HG03342 (cell line): ENCODE results near the gene BMP8B.
"Not testable (repeated sequence)": the region's sequence is repeated elsewhere in the genome, so short reads cannot be mapped to it uniquely, and the experiment has no call there.

Experiments
- ATAC-seq: cut with Tn5 transposase; IDR thresholded peaks from one replicate; pipeline ENCODE4 v1.9.1; 2021; ENCODE audit warnings: mild to moderate bottlenecking, moderate library complexity; ENCODE audit not compliant: unreplicated experiment

Gene BMP8B

DNA sequence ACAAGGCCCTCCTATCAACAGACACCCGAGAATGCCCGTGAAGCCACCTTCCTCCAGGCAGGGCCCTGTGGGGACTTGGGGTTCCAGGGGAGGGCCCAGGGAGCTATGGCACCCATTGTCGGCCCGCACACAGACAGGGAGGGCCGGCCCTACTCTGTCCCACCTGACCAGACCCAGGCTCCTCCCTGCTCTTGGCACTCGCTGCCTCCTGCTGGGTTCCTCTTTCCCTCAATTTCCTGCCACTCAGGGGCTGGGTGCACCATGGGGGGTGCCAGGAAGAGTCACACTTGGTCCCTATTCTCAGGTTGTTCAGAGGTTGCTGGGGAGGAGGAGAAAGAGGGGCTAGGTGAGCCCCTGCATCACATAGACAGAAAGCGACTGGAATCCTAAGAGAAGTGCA is 9.5 kb downstream of the BMP8B start:
- ATAC-seq, result no peak

DNA sequence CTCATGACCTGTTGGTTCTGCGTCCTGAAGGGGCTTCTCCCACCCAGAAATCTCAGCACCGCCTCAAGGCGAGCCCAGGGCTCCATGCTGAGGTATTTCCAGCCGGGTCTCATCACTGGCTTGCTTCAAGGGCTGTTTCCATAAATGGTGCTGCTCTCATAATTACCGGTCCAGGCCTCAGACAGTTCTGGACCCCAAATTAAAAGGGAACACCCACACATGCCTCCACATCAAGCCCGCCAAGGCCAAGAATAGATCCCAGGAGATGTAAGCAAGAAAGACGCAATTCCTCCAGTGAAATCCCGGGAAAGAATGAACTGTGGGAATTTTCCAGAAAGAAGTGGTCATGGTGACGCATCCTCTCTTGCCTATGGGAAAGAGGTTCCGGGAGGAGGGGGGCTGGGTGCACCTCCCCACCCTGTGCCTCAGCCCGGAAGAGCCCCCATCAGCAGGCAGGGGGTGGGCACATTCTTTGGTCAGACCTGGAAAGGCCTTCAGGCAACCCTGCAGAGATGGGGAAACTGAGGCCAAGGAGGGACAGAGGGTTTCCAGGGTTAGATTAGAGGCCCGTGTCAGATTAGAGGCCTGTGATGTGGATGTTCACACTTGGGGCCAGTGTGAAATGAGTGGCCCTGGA is 10.1 kb downstream of the BMP8B start:
- ATAC-seq, result not testable (repeated sequence)

DNA sequence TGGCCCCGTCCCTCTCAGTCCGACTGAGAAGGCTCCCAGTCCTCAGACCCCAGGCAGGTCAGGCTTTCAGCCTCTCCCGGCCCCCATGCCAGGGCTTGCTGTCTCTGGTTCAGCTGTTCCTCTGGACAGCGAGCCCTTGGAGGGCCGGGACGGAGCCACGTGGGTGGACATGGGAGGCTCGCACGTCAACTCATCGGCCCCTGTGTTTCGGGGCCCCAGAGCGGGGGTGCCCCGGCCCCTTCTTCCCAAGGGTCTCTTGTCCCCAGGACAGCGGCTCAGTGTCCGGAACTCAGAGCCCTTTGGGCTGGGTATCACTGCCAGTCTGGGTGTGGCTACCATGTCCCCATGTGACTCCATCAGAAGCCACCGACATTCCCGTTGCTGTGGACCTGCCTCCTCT is 10.8 kb downstream of the BMP8B start:
- not testable (repeated sequence) for ATAC-seq

DNA sequence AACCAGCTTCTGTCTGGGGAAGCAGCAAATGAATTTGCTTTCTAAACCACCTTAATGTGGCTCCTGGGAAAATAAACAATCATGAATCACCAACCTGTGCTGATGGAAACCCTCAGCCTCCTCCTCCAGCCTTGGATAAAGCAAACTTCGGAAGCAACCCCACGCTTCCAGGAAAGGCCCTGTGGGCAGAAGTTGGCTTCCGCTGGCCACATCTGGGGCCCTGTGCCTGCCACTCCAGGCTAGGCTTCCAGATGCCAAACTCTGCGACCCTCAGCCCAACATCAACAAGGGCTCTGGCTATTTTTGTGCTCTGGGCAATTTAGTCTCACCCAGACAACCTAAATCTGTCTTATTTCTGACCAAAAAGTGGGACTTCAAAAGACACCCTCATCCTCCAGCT is 11.4 kb downstream of the BMP8B start:
- no peak for ATAC-seq

DNA sequence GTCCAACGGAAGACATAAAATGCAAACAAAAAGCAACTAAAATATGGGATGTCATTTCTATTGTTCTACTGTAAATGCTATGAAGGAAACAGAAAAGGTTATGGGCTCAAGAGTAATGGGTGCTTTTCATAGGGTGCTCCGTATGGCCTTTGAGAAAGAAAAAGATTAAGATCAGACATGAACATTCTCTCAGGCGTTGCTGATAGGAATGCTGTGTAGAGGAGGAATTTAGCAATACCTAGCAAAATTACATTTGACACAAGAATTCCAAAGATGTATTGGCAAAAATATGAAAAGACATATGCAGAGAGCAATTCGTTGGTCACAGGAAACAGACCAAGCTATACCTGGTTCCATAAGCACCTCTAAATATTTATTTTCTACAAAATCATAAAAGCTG is 11.8 kb downstream of the BMP8B start:
- no peak for ATAC-seq

- no peak for ATAC-seq
Measured at GRCh38 chr1:39776400-39776713, 12.3 kb downstream of the BMP8B start.

GRCh38 chr1:39775676-39776399 is 12.8 kb downstream of the BMP8B start:
- not testable (repeated sequence) for ATAC-seq

DNA sequence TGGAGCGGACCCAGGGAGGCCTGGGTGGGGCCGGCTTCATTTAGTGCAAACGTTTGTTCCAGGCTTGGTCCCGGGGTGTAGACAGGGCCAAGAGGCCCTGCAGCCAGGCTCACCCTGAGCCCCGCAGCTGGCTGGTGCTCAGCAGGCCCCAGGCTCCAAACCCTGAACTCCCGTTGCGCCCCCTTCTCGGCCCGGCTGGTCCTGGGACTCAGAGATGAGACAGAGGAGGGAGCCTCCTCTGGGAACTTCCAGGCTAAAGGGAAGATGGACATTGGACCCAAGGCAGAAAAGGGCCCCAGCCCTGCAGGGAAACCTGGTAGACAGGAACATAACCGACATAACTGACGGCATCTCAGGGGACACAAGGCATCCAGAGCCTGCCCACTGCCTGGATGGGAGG is 13.5 kb downstream of the BMP8B start:
- ATAC-seq, result not testable (repeated sequence)

DNA sequence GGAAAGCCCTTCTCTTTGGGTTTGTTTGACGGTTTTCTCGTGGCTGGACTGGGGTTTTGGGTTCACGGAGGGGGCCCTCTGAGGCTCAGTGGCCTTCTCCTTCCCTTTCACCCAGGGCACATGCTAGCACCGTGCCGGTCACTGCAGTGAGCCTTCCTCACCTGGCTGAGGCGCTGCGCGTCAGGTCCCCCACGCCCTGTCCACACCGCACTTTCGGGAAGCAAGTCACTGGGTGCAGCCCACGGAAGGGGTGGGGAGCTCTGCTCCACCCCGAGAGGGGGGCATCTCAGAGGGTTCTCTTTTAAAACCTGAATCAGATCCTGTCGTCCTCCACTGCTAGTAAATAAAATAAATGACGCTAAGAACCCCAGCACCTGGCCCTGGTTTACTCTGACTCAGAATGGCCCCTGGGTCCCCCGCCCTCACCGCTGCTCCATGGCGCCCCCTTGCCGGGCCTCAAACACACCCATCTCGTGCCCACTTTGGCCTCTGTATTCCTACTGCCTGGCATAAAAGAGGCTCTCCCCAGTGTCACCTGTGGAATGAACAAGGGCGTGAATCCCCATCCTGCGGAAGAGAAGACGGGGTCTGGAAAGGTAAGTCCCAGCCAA is 15.2 kb downstream of the BMP8B start:
- not testable (repeated sequence) for ATAC-seq

GRCh38 chr1:39771022-39771532 is 17.6 kb downstream of the BMP8B start, which contains the start of gene OXCT2:
TSS of gene OXCT2 (minus strand) at chr1:39771348. CDS start at chr1:39771255, 93 bp downstream.
- not testable (repeated sequence) for ATAC-seq

- ATAC-seq, result not testable (repeated sequence)
Measured at GRCh38 chr1:39770100-39771021, 18.3 kb downstream of the BMP8B start.

DNA sequence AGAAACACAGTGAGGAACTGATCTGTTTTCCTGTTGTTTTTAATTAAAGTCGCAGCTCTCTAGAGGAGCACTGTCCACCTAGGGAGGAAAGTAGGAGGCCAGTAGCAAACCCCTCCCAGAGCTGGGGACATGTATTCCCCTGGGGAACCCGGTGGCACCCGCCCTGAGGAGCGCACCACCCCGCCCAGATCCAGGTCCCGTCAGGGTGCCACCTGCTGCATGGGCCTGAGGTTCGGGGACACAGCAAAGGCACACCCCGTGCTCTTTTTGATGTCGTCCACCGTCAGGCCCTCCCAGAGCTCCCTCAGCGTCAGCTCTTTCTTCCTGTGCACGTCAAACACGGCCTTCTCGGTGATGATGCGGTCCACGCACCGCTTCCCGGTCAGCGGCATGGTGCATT is 19.2 kb downstream of the BMP8B start:
- not testable (repeated sequence) for ATAC-seq

GRCh38 chr1:39766466-39766865 is 22.2 kb downstream of the BMP8B start:
- not testable (repeated sequence) for ATAC-seq

GRCh38 chr1:39764512-39764911 is 24.2 kb downstream of the BMP8B start:
- not testable (repeated sequence) for ATAC-seq

- ATAC-seq, result not testable (repeated sequence)
Measured at GRCh38 chr1:39763619-39764374, 24.9 kb downstream of the BMP8B start.

DNA sequence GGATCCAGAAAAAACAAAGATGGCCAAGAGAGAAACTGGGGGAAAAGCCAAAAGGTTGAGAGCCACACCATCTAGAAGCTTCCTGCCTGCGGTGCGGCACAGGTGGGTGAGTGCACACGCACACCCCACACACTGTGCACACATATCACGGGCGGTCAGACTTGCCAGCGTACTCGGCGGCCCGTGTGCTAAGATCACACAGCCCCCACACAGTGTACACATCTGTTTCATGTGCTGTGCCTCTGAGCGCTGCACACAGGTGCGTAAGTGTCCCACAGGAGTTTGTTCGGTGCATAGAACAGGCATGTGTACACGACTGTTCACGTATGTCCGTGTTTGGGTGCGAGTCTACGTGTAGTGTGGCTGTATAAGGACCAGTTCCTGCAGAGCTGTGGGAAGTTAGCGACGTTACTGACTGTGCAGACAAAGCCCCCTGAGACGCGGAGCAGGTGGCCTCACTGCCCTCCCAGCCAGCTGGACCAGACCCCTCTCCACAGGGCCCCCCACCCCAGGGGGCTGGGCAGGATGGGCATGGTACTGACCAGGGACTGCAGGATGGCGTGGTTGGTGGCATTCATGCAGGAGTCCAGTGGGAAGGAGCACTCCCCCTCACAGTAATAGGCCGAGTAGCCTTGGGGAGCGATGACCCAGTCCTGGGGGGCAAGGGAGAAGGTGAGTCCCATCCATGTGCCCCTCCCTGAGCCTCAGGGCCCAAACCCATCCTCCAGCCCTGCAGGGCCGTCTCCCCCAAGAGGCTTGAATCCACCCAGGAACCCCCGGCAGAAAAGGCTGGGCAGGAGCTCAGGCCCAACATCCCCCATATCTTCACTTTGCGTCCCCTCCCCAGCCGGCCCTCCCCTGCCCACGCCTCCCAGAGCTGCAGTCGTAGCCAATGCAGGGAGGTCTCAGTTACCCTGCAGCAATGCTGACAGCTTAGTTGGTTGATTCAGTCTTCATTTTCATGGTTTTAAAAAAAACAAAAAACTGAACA is 25.8 kb downstream of the BMP8B start:
- no peak for ATAC-seq

GRCh38 chr1:39761557-39762260 is 27.0 kb downstream of the BMP8B start:
- no peak for ATAC-seq

DNA sequence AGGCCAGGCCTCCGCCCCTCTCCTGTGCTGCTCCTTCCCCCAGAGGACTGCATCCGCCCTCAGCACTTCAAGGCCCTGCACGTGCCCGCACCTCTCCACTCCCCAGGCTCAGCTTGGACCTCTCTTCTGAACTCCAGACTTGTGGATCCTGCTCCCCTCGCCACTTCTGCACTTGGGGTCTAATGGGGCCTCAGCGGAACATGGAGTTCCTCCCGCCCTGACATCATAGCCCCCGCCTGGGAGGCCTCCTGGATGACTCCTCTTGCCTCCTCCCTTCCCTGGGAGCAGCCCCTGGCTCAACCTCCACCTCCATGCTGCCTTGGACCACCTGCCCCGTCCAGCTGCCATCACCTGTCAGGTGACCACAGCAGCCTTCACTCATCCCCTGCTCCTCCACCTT is 27.6 kb downstream of the BMP8B start:
- no peak for ATAC-seq
